DOHH2 (cell line): ENCODE data around the gene IQCF5.
"Not testable (repeated sequence)": the region's sequence is repeated elsewhere in the genome, so short reads cannot be mapped to it uniquely, and the experiment has no call there.

Source experiments
- H3F3A ChIP-seq: fragments of 200-600 bp; sonication (generic), shearing (Covaris generic); 2 replicates; pipeline ENCODE4 v1.6.0; 2016; ENCODE audit warnings: antibody characterized with exemption, mild to moderate bottlenecking; ENCODE audit not compliant: control insufficient read depth, insufficient read depth
- H3K27ac ChIP-seq: fragments of 200-600 bp; sonication (generic); 2 replicates; pipeline ENCODE4 v1.5.1; 2014; ENCODE audit warnings: low read depth, mild to moderate bottlenecking, low read length, moderate library complexity
- H3K27me3 ChIP-seq: fragments of 200-600 bp; sonication (generic); 2 replicates; pipeline ENCODE4 v1.6.1; 2014; ENCODE audit warnings: mild to moderate bottlenecking, low read length, mixed read lengths; ENCODE audit not compliant: control insufficient read depth
- H3K36me3 ChIP-seq: fragments of 200-600 bp; sonication (generic); 2 replicates; pipeline ENCODE4 v1.6.1; 2014; ENCODE audit warnings: mild to moderate bottlenecking, low read length, moderate library complexity, mixed read lengths; ENCODE audit not compliant: control insufficient read depth
- H3K4me1 ChIP-seq: fragments of 200-600 bp; sonication (generic); 2 replicates; pipeline ENCODE4 v1.6.1; 2014; ENCODE audit warnings: mild to moderate bottlenecking, low read length, mixed read lengths; ENCODE audit not compliant: control insufficient read depth
- H3K4me2 ChIP-seq: fragments of 200-600 bp; sonication (generic); 2 replicates; pipeline ENCODE4 v1.6.0; 2014; ENCODE audit warnings: mild to moderate bottlenecking, low read length, moderate library complexity
- H3K4me3 ChIP-seq: fragments of 200-600 bp; sonication (generic); 2 replicates; pipeline ENCODE4 v1.5.1; 2014; ENCODE audit warnings: mild to moderate bottlenecking, low read length, mixed read lengths
- H3K79me2 ChIP-seq: fragments of 200-600 bp; sonication (generic); 2 replicates; pipeline ENCODE4 v1.6.1; 2014; ENCODE audit warnings: mild to moderate bottlenecking, low read length, mixed read lengths; ENCODE audit not compliant: control insufficient read depth
- H3K9me2 ChIP-seq: fragments of 200-600 bp; sonication (generic); replicated peaks from 2 replicates; pipeline ENCODE4 v1.6.1; 2014; ENCODE audit warnings: mild to moderate bottlenecking, low read length, mixed read lengths; ENCODE audit not compliant: control insufficient read depth
- H3K9me3 ChIP-seq: fragments of 200-600 bp; sonication (generic); 2 replicates; pipeline ENCODE4 v1.6.1; 2014; ENCODE audit warnings: antibody characterized with exemption, low read length, mixed read lengths; ENCODE audit not compliant: control insufficient read depth, insufficient read depth
- H4K20me1 ChIP-seq: fragments of 200-600 bp; sonication (generic); 2 replicates; pipeline ENCODE4 v1.6.0; 2014; ENCODE audit warnings: low read depth, mild to moderate bottlenecking, antibody characterized with exemption, low read length, moderate library complexity; ENCODE audit not compliant: control insufficient read depth, insufficient read depth
- EZH2phosphoT487 ChIP-seq: fragments of 200-600 bp; sonication (generic); IDR thresholded peaks from 2 replicates; pipeline ENCODE4 v1.6.1; 2017; ENCODE audit warnings: borderline replicate concordance, mild to moderate bottlenecking, antibody characterized with exemption, low read length, moderate library complexity, mixed read lengths
- TF ChIP-seq, protein P1 (sequence below): fragments of 200-600 bp; sonication (generic); IDR thresholded peaks from one replicate; pipeline ENCODE4 v1.5.1; 2014; ENCODE audit warnings: antibody characterized with exemption, mild to moderate bottlenecking, low read depth, low read length; ENCODE audit not compliant: poor library complexity, severe bottlenecking

Gene IQCF5

DNA sequence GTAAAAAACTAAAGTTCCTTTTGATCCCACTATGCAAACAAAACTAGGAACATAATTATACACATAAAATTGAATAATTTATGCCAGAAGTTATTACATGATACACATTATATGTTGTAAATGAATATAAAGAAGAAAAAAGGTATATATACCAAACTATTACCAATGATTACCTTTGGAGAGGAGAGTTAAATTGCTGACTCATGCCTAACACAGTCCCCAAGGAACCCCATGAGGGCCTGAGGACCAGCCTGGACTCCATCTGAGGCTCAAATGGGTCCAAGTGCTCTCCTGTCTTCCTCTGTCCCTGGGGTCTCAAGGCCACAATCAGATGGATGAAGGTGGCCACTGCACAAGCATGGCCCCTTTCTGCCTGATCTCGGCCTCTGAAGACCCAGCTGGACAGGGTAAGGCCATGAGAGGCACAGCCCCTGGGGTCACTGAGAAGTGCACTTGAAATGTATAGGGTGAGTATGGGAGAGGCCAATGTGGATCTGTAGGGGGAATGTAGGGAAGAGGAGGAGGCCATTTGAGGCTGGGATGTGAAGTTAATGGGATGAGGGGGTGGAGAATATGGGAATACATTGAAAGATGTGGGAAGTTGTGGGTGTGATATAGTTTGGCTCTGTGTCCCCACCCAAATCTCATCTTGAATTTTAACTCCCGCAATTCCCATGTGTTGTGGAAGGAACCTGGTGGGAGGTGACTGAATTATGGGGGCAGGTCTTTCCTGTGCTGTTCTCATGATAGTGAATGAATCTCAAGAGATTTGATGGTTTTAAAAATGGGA is 28.8 kb upstream of the IQCF5 start:
- H4K20me1 ChIP-seq: no peaks in the 10 kb centered on the region
- no peaks in the 10 kb centered on the region for H3K9me2 ChIP-seq
- H3K4me1 ChIP-seq: no peaks in the 10 kb centered on the region
- no peak overlapping the region for H3K4me2 ChIP-seq
- no peaks in the 10 kb centered on the region for H3K79me2 ChIP-seq
- H3K27me3 ChIP-seq: peaks cover 5% of the 10 kb centered on the region
- H3K27ac ChIP-seq: no peak overlapping the region
- no peaks in the 10 kb centered on the region for H3K9me3 ChIP-seq
- no peaks in the 10 kb centered on the region for H3F3A ChIP-seq
- TF ChIP-seq EZH2phosphoT487: no peak
- TF ChIP-seq, protein P1, sequence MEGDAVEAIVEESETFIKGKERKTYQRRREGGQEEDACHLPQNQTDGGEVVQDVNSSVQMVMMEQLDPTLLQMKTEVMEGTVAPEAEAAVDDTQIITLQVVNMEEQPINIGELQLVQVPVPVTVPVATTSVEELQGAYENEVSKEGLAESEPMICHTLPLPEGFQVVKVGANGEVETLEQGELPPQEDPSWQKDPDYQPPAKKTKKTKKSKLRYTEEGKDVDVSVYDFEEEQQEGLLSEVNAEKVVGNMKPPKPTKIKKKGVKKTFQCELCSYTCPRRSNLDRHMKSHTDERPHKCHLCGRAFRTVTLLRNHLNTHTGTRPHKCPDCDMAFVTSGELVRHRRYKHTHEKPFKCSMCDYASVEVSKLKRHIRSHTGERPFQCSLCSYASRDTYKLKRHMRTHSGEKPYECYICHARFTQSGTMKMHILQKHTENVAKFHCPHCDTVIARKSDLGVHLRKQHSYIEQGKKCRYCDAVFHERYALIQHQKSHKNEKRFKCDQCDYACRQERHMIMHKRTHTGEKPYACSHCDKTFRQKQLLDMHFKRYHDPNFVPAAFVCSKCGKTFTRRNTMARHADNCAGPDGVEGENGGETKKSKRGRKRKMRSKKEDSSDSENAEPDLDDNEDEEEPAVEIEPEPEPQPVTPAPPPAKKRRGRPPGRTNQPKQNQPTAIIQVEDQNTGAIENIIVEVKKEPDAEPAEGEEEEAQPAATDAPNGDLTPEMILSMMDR: no peak
- H3K36me3 ChIP-seq: no peaks in the 10 kb centered on the region
- no peak overlapping the region for H3K4me3 ChIP-seq

DNA sequence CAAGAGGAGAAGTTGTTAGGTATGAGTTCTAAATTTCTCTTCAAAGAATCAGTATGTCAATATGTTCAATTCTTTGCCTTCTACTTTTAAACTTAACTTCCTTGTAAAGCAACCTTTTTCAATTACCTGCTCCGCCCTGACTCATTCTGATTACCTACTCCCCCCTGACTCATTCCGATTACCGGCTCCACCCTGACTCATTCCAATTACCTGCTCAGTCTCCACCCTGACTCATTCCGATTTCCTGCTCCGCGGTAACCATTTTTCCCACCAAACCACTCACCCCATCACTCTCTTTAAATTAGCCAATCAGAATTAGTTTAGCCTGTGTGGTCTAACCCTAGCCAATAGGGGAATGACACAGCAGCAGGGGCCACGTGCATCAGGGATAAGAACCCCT is 27.0 kb upstream of the IQCF5 start:
- not testable (repeated sequence) for H3K27ac ChIP-seq, H3K27me3 ChIP-seq, H3K9me2 ChIP-seq, H3K4me3 ChIP-seq, H4K20me1 ChIP-seq, H3K4me2 ChIP-seq, H3K9me3 ChIP-seq, H3F3A ChIP-seq, H3K4me1 ChIP-seq, H3K36me3 ChIP-seq, H3K79me2 ChIP-seq

DNA sequence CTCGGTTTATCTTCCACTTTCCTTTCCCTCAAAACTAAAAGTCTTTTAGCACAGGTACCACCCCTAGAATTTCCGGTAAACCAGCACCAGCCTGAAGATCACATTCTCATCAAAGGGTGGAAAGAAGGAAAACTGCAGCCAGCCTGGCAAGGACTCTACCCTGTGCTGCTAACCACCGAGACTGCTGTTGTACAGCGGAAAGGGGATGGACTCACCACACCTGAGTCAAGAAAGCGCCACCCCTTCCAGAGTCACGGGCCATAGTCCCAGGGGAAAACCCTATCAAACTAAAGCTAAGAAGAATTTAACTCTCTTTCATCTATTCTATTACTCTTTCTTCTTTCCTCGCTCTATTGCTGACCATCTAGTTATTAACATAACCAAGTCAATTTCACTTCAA is 24.6 kb upstream of the IQCF5 start:
- not testable (repeated sequence) for H3K27me3 ChIP-seq, H4K20me1 ChIP-seq, H3K4me2 ChIP-seq, H3K9me3 ChIP-seq, H3F3A ChIP-seq, H3K36me3 ChIP-seq, H3K4me3 ChIP-seq, H3K79me2 ChIP-seq, H3K9me2 ChIP-seq, H3K4me1 ChIP-seq, H3K27ac ChIP-seq

DNA sequence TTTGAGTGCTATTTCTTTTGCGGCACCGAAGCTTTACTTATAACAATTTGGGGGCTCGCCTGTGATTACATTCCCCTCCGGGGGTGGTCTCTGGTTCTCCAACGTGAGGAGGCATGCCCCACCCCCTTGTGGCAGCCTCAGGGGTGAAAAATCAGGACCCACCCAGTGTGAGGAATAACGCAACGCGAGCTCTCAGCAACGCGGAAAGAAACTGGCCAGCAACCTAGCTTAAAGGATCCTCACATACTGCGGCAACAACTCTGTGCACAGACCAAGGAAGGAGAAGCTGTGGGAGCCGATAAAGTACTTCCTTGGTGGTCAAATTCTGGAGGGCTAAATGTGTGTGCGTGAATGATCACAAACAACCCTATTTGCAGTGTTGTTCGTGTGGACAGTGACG is 22.0 kb upstream of the IQCF5 start:
- Histone ChIP-seq H3K9me3 (no peaks in the 10 kb centered on the region), H3F3A (no peaks in the 10 kb centered on the region), H3K4me3 (no peak overlapping the region), H3K4me2 (no peak overlapping the region), H3K9me2 (no peaks in the 10 kb centered on the region), H3K4me1 (no peaks in the 10 kb centered on the region), H3K27ac (no peak overlapping the region), H3K36me3 (no peaks in the 10 kb centered on the region), H3K79me2 (no peaks in the 10 kb centered on the region), H3K27me3 (peaks cover 20% of the 10 kb centered on the region), H4K20me1 (no peaks in the 10 kb centered on the region)
- TF ChIP-seq EZH2phosphoT487: no peak
- TF ChIP-seq, protein P1: no peak
